ENCODE measurements around the gene TRPC4AP.

Gene TRPC4AP

DNA sequence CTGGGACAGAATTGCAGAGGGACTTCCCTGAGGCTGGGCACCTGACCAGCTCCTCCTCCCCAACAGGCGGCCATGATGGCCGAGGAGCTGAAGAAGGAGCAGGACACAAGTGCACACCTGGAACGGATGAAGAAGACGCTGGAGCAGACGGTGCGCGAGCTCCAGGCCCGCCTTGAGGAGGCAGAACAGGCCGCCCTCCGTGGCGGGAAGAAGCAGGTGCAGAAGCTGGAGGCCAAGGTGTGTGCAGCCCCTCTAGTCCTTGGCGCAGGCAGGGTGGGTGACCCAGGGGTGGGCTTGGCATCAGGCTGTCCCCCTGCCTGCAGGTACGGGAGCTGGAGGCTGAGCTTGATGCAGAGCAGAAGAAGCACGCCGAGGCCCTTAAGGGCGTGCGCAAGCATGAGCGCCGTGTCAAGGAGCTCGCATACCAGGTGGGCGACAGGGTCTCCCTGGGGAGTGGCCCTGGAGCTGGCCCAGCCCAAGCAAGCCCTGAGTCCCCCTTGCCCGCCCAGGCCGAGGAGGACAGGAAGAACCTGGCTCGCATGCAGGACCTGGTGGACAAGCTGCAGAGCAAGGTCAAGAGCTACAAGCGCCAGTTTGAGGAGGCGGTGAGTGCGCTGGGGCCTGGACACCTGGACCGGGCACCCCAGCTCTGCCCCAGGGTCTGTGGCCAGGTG, 91.5 kb downstream of the TRPC4AP start:
- DNase-seq, result no peak

DNA sequence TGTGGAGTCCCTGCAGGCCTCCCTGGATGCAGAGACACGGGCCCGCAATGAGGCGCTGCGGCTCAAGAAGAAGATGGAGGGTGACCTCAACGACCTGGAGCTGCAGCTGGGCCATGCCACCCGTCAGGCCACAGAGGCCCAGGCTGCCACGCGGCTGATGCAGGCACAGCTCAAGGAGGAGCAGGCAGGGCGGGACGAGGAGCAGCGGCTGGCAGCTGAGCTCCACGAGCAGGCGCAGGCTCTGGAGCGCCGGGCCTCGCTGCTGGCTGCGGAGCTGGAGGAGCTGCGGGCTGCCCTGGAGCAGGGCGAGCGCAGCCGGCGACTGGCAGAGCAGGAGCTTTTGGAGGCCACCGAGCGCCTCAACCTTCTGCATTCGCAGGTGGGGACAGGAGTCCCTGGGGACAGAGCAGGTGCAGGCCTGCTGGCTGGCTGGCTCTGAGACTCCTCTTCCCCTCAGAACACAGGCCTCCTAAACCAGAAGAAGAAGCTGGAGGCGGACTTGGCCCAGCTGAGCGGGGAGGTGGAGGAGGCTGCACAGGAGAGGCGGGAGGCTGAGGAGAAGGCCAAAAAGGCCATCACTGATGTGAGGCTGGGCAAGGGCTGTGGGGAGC, 92.2 kb downstream of the TRPC4AP start:
- DNase-seq, result no peak

DNA sequence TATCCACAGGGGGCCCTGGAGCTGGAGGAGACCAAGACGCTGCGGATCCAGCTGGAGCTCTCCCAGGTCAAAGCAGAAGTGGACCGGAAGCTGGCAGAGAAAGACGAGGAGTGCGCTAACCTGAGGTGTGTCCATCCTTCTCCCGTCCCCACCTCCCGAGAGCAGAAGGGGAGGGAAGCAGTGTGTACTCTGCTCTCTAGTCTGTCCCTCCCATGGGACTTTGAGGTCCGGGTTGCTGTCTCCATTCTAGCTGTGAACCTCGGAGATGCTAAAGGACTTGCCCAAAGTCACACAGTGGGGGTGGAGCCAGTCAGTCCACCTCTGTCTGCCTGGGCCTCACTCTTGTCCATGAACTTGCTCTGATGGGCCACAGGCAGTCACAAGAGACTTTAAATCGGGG, 92.8 kb downstream of the TRPC4AP start:
- DNase-seq, result no peak

DNA sequence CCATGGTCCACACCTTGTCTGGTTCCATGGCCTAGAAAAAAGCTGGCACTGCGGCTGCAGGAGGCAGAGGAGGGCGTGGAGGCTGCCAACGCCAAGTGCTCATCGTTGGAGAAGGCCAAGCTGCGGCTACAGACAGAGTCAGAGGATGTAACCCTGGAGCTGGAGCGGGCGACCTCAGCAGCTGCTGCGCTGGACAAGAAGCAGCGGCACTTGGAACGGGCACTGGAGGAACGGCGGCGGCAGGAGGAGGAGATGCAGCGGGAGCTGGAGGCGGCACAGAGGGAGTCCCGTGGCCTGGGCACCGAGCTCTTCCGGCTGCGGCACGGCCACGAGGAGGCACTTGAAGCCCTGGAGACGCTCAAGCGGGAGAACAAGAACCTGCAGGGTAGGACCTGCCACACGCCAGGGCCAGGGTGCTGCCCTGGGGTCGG, 93.6 kb downstream of the TRPC4AP start:
- no peak for DNase-seq

DNA sequence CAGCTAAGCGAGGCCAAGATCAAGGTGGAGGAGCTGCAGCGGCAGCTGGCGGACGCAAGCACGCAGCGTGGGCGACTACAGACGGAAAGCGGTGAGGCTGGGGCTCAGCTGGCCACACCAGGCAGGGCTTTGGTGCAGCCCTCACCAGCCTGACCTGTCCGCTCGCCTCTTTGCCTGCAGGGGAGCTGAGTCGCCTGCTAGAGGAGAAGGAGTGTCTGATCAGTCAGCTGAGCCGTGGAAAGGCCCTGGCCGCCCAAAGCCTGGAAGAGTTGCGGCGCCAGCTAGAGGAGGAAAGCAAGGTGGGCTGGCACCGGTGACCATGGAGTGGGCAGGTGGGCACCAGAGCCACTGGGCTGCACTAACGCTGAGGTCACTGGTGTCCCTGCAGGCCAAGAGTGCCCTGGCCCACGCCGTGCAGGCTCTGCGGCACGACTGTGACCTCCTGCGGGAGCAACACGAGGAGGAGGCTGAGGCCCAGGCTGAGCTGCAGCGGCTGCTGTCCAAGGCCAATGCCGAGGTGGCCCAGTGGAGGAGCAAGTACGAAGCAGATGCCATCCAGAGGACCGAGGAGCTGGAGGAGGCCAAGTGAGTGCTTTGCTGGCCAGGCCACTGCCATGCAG, 94.2 kb downstream of the TRPC4AP start:
- no peak for DNase-seq

DNA sequence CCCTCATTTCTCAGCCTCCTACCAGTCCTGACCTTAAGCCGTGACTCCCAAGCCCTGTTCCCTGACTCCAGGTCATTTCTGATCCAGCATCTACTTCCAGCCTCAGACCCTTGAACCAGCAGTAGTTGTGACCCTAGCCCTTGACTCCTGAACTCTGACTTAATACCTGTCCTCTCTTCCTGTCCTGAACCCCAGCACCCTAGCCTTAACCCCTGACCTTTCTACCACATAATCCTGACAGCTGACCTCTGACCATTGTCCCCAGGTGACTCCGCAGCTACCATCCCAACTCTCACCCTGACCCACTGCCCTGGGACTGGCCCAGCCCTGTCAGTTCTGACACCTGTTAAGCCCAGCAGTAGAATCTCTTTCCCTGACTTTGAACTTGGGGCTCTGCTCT, 94.8 kb downstream of the TRPC4AP start:
- no peak for DNase-seq

DNA sequence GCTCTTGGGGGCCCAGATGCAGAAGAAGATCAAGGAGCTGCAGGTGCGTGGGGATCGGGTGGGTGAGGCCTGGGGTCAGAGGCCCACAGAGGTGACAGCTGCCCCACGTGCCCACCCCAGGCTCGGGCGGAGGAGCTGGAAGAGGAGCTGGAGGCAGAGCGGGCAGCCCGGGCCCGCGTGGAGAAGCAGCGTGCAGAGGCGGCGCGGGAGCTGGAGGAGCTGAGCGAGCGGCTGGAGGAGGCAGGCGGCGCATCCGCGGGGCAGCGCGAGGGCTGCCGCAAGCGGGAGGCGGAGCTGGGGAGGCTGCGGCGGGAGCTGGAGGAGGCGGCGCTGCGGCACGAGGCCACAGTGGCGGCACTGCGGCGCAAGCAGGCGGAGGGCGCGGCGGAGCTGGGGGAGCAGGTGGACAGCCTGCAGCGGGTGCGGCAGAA, 95.5 kb downstream of the TRPC4AP start:
- no peak for DNase-seq

DNA sequence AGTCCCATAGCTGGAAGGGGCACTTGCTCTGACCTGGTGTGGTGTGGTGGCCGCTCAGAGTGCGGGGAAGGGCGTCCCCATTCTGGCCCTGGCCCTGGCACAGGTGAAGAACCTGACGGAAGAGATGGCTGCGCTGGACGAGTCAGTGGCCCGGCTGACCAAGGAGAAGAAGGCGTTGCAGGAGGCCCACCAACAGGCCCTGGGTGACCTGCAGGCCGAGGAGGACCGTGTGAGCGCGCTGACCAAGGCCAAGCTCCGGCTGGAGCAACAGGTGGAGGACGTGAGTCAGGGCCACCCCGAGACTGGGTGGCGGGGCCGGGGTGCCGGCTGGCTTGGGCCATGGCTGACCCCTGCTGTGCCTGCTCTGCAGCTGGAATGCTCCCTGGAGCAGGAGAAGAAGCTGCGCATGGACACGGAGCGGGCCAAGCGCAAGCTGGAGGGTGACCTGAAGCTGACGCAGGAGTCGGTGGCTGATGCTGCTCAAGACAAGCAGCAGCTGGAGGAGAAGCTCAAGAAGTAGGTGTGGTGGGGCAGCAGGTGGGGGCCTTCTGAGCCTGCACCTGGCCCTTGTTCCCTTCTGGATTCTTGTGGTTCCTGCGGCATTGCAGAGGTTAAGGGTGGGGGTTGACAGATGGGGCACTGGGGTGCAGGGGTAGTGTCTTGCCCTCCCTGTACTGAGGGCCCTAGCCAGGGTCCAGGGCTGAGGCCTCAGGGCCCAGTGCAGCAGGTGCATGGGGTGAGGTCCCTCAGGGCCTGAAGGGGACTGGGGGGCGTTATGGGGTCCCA, 96.2 kb downstream of the TRPC4AP start:
- no peak for DNase-seq

DNA sequence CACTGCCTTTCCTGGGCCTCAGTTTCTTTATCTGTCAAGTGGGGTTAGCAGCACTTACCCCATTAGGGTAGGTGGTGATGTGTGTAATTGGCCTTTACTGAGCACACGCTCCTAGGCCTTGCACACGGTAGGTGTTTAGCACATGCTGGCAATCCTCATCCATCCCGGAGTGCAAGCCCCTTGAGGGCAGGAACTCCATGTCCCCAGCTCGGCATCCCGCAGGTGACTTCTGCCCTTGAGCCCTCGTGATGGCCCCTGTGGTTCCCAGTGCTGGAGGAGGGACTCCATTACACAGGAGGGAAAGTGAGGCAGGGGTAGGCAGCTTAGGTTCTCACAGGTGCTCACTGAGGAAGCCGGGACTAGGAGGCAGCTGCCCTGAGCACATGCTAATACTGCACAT, 96.9 kb downstream of the TRPC4AP start:
- DNase-seq, result no peak

DNA sequence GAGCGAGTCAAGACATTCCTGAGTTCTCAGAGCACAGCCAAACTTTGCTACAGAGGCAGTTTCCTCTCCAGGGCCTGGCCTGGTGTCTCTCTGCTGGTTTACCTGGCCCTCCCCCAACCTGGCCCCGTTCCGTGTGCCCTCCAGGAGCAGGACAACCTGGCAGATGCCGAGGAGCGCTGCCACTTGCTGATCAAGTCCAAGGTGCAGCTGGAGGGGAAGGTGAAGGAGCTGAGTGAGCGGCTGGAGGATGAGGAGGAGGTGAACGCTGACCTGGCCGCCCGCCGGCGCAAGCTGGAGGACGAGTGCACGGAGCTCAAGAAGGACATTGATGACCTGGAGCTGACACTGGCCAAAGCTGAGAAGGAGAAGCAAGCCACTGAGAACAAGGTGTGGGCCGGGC, 97.4 kb downstream of the TRPC4AP start:
- no peak for DNase-seq

DNA sequence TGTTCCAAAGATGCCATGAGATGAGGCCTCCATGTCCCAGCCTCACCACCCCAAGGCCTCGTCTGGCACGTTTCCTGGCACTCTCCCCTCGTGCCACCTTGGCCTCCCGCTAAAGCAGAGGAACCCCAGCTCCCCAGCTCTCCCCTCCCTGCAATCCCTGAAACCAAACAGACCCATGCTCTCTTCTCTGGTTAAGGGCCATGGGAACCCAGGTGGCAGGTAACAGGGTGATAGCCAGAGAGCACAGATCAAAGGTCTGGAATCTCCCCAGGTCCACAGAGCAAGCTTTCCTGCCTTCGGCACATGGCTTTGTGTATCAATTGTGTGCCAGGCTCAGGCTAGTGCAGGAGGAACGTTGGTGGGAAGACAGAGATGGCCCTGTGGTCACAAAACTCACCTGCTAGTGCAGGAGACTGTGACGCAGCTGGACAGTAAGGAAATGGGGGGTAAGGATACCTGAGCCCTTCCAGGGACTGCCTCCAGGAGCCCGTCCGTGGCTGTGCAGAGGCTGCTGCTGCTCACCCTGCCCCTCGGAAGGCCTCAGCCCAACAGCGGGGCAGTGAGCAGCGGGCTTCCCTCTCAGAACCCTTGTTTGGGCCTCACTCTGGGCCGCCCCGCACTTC, 98.0 kb downstream of the TRPC4AP start:
- DNase-seq, result no peak

DNA sequence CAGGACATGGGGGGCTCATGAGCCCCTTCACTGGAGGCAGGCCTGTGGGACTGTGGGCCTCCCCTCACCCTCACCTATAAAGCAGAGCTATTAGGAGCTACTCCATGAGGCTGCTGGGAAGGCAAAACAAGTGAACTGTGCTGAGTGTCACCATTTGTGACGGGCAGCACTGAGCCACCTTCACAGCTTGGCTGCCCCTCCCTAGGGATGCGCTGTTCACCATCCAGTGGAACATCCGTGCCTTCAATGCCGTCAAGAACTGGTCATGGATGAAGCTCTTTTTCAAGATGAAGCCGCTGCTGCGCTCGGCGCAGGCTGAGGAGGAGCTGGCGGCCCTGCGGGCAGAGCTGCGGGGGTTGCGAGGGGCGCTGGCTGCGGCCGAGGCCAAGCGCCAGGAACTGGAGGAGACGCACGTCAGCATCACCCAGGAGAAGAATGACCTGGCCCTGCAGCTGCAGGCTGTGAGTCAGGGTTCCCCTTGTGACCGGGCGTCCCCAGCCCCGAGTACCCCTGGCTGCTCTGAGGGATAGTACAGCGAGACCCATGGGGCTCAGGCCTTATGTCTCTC, 98.6 kb downstream of the TRPC4AP start:
- DNase-seq, result no peak

DNA sequence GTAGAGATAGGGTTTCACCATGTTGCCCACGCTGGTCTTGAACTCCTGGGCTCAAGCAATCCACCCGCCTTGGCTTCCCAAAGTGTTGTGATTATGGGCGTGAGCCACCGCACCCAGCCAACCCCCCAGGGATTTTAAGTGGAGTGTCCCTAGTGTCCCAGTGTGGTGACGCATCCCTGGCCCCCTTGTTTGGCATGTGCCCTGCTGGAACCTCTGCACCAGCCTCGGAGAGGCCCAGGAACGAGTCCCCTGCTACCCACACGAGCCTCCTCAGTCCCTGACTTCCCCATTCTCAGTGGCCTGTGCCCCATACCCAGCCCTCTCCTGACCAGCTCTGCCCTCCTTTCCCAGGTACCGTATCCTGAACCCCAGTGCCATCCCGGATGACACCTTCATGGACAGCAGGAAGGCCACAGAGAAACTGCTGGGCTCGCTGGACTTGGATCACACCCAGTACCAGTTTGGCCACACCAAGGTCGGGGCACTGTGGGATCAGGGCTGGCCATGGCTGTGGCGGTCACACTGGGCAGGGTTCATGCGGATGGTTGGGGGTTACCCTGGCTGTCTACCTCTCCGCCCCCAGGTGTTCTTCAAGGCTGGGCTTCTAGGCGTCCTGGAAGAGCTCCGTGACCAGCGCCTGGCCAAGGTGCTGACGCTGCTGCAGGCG, 99.7 kb downstream of the TRPC4AP start:
- DNase-seq, result no peak

DNA sequence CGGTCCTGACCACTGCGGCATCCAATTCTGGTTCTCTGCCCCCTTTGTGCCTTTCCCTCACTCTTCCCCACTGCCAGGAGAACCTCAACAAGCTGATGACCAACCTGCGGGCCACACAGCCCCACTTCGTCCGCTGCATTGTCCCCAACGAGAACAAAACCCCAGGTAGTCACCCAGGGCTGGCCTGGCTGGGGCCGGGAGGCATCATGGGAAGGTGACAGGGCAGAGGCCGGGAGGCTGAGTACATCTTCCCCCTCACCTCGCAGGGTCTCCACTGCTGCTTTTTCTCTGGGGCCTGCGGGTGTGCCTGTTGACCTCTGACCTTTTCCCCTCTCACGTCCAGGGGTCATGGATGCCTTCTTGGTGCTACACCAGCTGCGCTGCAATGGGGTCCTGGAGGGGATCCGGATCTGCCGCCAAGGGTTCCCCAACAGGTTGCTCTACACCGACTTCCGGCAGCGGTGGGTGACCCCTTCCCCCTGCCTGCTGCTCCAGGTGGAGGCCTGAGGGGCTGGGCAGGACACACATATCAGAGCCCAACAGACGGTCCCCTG, 101.9 kb downstream of the TRPC4AP start:
- no peak for DNase-seq

DNA sequence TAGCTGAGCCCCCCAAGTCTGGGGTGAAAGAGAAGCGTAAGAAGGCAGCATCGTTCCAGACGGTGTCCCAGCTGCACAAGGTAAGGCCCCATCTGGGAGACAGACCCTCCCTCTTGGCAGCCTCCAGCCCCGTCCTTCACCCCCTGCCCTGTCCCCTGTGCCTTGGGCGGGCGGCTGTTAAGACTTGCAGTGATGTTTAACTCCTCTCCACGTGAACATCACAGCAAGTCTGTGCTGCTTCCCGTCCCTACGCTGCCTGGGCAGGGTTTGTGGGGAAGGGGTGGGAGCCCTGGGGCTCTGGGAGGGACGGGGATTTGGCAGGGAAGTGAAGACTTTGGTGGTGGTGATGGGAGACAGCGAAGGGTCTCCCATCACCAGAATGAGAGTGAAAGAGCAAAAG, 102.4 kb downstream of the TRPC4AP start:
- no peak for DNase-seq

DNA sequence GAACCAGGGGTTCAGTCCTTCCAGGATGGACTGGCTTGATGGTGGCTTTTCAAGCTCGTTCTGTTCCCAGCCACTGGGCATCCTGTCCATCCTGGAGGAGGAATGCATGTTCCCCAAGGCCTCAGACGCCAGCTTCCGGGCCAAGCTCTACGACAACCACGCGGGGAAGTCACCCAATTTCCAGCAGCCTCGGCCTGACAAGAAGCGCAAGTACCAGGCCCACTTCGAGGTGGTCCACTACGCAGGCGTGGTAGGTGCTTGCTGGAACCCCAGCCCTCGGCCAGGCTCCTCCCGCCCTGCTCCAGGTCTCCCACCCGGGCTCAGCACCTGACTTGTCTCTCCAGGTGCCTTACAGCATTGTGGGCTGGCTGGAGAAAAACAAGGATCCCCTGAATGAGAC, 102.9 kb downstream of the TRPC4AP start:
- no peak for DNase-seq

DNA sequence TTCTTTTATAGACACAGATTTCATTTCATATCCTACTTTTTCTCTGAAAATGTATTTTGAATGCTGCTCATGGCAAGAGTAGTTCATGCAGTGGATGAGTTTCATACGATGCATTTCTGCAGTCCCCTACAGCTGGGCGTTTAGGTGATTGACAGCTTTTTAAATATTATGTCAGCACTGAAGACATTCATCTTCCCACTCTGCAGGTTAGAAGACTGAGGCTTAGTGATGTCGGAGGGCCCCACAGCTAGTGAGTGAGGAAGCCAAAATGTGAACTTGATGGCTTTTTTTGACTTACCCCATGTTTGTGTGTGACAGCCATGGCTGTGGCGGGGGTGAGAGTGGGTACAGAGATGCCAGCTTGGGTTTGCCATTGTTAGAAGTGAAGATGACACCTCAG, 103.5 kb downstream of the TRPC4AP start:
- DNase-seq, result no peak

DNA sequence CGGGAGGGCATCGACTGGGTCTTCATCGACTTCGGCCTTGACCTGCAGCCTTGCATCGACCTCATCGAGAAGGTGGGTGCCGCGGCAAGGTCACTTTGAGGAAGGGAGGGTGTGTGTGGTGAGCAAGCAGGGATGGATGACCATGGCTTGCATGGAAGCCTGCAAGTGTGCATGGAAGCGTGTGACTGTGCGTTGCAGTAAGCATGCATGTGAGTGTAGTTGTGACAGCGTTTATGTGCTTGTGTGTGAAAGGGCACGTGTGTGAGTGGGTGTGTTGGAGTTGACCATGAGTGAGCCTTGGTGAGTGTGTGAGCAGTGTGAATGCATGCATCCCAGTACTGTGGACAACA, 104.4 kb downstream of the TRPC4AP start:
- DNase-seq, result no peak

DNA sequence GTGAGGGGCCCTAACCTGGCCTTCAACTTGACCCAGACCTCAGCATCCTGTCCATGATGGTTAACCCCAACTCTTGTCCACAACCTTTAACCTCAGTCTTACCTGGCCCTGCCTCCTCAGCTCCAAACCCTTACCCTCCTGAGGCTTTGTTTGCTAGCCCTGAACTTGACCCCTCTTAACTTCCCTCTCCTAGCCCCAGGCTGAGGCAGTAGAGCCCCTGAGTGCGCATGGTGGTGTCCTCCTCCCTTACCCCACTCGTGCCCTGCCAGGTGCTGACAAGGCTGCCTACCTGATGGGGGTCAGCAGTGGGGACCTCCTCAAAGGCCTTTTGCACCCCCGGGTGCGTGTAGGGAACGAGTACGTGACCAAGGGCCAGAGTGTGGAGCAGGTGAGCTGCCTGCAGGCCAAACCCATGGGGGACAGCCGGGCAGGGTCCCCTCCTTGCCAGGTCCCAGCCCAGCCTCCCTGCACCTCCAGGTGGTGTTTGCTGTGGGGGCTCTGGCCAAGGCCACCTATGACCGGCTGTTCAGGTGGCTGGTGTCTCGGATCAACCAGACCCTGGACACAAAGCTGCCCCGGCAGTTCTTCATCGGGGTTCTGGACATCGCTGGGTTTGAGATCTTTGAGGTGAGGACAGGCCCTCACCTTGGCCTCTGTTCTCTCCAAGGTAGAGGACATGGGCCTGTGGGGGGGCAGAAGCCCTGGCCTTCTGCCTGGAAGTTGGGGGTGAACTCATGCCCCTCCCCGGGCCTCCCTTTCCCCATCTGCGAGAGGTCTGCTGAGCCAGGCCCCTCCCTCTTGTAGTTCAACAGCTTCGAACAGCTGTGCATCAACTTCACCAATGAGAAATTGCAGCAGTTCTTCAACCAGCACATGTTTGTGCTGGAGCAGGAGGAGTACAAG, 105.1 kb downstream of the TRPC4AP start:
- peak; percentile 25 for DNase-seq

DNA sequence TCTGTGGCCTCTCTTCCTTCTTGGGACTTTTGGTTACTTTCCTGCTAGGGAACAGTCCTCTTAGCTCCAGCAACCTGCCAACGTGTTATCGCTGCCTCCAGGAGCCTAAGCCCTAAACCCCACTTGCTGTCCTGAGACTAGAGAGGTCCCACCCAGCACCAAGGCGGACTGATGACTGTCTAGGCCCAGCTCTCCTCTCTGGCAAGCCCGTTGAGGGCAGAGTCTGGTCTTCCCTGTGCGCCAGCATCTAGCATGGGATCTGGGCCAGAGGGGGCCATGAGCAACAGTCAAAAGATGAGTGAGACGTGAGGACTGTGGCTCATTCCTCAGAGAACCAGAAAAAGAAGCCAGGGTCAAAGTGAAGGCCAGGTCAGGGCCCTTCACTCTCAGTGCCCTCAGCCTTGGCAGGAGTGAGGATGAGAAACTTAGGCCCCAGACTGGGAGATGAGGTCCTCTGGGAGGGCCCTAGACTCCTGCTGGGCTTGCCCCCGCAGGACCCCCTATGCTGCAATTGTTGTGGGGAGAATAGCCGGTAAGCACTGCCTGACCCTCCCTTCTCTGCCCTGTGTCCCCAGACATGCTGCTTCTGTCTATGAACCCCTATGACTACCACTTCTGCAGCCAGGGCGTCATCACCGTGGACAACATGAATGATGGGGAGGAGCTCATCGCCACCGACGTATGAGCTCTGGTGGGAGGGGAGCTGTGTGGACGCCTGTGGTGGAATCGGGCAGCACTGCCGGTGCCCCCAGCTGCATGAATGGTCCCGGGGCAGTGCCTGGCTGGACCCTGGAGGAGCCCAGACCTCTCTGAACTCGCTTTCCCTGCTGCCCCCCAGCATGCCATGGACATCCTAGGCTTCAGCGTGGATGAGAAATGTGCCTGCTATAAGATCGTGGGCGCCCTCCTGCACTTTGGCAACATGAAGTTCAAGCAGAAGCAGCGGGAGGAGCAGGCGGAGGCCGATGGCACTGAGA, 106.0 kb downstream of the TRPC4AP start:
- no peak for DNase-seq
